Fibroblast of mammary gland (primary cell): ENCODE measurements around the gene LIPH.

Experiments used
- DNase-seq: peaks from one replicate; pipeline ENCODE4 v3.0.0-alpha.2; 2010; ENCODE audit warnings: low read depth
- H3K4me3 ChIP-seq: 2 replicates; pipeline ENCODE4 v1.5.1; 2011; ENCODE audit warnings: low read depth, mild to moderate bottlenecking, low read length, moderate library complexity; ENCODE audit not compliant: control insufficient read depth
- TF ChIP-seq, protein P1 (sequence below): conservative IDR thresholded peaks from 2 replicates; pipeline ENCODE4 v1.5.1; 2011; ENCODE audit warnings: low read depth, low read length, inconsistent platforms; ENCODE audit not compliant: control insufficient read depth, insufficient read depth

LIPH gene

DNA sequence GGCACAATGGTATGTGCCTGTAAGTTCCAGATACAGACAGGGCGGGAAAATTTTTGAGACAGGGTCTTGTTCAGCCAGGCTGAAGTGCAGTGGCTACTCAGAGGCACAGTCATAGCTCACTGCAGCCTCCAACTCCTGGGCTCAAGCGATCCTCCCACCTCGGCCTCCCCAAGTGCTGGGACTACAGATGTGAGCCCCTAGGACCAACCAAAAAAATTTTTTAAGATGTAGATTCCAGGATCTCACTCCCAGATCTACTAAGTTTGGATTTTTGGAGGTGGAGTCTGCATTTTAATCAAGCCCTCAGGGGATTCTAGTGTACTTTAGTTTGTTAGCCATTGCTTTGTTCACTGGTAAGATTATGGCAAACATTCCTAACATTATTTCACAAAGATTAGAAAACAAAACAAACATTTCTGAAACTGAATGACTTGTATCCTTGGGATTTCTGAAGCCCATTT, 2.7 kb downstream of the LIPH start:
- no peak for DNase-seq

DNA sequence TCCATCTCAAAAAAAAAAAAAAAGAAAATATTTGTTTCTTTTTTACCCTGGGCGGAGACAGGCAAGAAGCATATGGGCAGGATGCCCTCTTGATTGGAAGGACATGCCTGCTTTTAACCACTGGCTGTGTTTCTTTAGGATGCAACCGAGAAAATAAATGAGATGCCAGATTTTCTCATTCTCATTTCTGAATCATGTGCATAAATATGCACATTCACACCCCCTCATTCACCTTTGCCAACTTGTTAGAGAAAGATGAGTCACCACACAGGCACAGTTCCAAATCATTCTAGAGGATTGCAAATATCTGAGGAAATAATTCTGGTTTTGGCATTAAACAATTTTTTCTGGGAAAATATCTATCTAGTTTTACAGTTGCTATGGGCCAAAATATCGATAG, 3.3 kb downstream of the LIPH start:
- TF ChIP-seq, protein P1, sequence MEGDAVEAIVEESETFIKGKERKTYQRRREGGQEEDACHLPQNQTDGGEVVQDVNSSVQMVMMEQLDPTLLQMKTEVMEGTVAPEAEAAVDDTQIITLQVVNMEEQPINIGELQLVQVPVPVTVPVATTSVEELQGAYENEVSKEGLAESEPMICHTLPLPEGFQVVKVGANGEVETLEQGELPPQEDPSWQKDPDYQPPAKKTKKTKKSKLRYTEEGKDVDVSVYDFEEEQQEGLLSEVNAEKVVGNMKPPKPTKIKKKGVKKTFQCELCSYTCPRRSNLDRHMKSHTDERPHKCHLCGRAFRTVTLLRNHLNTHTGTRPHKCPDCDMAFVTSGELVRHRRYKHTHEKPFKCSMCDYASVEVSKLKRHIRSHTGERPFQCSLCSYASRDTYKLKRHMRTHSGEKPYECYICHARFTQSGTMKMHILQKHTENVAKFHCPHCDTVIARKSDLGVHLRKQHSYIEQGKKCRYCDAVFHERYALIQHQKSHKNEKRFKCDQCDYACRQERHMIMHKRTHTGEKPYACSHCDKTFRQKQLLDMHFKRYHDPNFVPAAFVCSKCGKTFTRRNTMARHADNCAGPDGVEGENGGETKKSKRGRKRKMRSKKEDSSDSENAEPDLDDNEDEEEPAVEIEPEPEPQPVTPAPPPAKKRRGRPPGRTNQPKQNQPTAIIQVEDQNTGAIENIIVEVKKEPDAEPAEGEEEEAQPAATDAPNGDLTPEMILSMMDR = no peak
- peak; percentile 99 for DNase-seq
- no peak overlapping the region for H3K4me3 ChIP-seq

More for the DNA sequence above, 2.7 kb downstream of the LIPH start:
- no peak overlapping the region for H3K4me3 ChIP-seq
- TF ChIP-seq, protein P1 = no peak

DNA sequence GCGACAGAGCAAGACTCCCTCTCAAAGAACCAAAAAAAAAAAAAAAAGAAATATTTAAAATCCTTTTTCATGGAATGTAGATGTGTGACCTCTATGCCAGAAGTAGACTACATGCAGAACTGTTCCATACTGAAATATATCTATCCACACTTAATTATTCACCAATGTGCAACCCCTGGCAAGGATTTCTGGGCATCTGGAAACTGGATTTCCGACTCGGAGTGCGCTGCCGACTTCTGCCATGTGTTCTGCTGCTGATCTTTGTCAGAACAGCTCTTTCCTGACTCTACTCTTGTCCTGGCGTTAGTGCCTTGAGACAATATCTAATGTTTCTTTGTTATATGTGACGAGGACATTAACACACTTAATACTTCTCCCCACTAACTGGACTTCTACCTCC, 11.7 kb downstream of the LIPH start:
- no peak for DNase-seq
- H3K4me3 ChIP-seq = no peak overlapping the region
- TF ChIP-seq, protein P1 = no peak

DNA sequence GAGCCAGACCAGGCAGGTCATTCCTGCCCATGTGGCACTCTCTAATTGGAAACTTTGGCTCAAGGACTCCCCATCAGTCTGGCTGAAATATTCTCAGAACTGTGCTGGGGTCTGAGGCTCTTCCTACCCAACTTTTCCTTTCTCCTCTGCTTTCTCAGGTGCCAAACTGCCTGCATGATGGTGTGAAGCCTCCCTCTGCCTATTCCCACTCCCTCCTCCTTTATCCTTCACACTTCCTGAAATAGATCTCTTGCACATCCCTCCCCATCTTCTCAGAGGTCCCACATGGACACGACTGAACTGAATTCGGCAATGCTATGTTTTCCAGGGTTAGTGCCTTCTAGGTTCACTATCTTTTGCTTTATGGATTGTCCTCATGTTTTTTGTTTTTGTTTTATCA, 12.5 kb downstream of the LIPH start:
- no peak for DNase-seq
- TF ChIP-seq, protein P1 = no peak
- H3K4me3 ChIP-seq = no peak overlapping the region

DNA sequence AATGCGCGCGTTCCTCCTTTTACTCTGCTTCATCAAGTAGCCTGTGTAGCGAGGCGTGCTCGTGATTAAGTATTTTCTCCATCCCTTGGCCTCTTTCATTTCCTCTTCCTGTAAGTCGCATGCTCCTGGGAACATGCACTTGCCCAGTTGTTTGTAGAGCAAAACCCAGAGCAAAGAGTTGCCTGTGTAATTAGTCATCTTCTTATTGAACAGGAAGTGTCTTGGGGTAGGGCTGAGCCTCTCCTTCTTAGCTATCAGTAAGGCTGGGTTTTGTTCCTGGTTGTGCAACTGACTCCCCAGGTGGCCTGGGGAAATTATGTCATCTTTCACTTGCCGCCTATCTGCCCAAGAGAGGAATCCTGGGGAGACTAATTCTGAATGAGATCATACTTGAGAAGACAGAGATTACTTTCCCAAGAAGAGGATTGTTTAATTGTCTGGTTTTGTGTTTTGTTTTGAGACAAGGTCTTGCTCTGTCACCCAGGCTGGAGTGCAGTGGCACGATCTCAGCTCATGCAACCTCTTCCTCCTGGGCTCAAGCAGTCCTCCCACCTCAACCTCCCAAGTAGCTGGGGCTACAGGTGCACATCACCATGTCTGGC, 14.9 kb downstream of the LIPH start:
- TF ChIP-seq, protein P1 = no peak
- no peak overlapping the region for H3K4me3 ChIP-seq
- DNase-seq = peak; percentile 89

DNA sequence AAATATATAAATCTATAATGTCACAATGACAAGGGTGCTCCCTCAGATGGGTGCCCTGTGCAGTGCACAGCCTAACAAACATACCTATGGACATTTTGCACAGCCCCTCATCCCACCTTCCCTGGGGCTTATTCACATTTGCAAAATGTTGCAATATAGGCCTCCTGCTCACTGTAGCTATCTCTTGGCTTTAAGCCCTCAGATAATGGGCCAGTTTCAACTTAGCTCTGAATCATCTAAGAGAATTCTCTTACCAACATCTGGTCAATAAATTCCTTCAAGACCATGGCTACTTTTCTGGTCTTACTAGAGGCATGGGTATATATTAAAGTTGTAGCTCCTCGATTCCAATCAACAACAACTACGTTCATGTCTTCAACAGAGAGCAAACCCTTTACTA, 17.9 kb downstream of the LIPH start:
- no peak overlapping the region for H3K4me3 ChIP-seq
- TF ChIP-seq, protein P1 = no peak
- peak; percentile 22 for DNase-seq

DNA sequence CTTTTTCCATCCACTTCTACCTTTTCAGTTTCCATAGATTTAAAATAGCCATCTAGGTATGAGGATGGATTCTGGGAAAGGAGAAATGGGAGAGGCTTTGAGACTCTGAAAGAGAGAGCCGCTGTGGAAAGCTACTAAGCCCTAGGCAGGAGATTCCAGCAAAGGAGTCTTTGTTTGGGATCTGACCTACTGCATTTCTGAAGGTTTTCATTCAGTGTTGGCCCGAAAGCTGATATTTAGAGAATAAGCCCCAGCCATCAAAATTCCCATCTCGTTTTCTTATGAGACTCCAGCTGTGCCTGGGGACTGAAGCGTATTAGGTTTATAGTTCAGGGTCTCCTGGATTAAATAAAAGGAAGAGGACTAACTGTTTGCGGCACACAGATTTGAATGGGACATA, 19.5 kb downstream of the LIPH start:
- no peak overlapping the region for H3K4me3 ChIP-seq
- TF ChIP-seq, protein P1 = no peak
- DNase-seq = no peak
